Kasumi-1 (cell line): Measurements from ENCODE around the gene GGTLC3.
"Not testable (repeated sequence)": the region's sequence is repeated elsewhere in the genome, so short reads cannot be mapped to it uniquely, and the experiment has no call there.

Experiments used
- DNase-seq, 2 experiments: peaks; one replicate each; lab custom pipeline; 2025; lab: John Stamatoyannopoulos, UW

GGTLC3 gene

GRCh38 chr22:18518061-18518460 is at the start of gene GGTLC3:
Gene GGTLC3 (minus strand): TSS chr22:18518161. CDS start chr22:18517897, 264 bp downstream.
- DNase-seq: not testable (repeated sequence)

DNA sequence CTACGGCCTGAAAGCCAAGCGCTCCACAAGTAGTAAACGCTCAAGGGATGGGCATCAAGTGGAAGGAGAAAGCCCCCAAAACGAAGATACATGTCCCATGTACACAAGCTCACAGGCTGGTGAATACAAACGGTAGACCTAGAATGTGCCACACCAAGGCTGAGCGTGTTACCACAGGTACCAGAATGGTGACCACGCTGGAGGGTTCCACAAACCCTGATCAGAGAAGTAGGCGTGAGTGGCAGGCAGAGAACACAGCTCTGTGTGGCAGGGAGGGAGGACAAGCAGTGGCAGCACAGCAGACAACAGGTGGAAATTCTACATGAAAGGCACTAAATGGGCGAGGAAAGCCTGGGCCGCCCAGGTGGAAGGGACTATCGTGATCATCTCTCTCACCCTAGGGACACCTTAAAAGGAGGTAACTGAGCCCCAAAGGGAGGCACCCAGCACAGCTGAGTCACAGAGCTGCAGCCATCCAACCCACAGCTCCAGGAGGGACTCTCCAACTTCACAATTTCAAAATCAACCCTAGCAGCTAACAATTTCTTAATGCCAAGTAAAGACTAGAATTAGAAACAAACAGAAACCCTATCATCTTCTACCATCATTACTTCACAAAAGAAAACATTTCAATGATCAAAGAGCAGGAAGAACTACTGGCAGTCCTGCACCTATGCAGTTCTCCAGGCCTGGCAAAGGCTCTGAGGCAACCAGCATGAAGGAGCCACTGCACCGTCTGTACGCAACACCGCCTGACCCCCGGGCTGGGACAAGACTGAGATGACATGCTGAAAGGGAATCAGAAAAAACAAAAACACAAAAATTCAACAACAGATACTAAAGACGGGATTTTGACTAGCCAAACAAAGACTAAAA is 42.4 kb upstream of the GGTLC3 start:
- not testable (repeated sequence) for DNase-seq

GRCh38 chr22:18558939-18559338 is 41.0 kb upstream of the GGTLC3 start:
- not testable (repeated sequence) for DNase-seq

- not testable (repeated sequence) for DNase-seq
Observed at GRCh38 chr22:18558516-18558915, 40.6 kb upstream of the GGTLC3 start.

GRCh38 chr22:18554280-18555256 is 36.6 kb upstream of the GGTLC3 start:
- DNase-seq: not testable (repeated sequence)

DNA sequence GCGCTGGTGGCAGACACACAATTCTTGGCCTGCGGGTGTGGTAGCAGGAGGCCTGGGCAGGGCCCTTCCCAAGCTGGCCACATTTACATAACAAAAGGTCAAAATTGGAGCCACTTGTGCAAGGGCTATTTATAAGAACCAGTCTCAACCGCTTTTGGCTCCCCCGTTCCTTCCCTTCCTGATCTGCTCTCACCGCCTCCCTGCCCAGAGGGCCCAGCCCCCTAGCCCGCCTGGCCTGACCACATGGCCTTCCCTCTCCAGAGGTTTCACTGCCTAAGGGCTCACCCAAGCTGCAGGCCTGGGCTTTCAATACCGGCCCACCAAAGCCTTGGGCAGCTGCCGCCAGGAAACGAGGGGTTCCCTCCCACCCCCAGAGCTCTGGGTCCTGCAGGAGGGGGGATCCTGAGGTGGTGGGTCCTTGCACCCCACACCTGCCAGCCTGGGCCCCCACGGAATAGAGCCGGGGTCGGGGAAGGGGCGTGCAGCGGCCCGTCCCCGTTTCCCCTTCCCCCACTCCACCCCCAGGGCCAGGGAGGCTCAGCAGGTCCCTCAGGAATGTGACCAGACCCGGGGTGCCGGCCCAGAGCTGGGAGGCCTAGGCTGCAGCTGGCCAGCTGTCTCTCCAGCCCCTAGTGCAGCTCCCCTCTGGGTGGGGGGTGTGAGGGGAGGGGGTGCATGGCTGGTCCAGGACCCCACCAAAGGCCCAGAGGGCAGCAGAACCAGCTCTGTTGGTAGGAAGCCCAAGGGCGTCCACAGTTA is 35.1 kb upstream of the GGTLC3 start:
- DNase-seq: not testable (repeated sequence)

GRCh38 chr22:18551046-18551445 is 33.1 kb upstream of the GGTLC3 start:
- not testable (repeated sequence) for DNase-seq

DNA sequence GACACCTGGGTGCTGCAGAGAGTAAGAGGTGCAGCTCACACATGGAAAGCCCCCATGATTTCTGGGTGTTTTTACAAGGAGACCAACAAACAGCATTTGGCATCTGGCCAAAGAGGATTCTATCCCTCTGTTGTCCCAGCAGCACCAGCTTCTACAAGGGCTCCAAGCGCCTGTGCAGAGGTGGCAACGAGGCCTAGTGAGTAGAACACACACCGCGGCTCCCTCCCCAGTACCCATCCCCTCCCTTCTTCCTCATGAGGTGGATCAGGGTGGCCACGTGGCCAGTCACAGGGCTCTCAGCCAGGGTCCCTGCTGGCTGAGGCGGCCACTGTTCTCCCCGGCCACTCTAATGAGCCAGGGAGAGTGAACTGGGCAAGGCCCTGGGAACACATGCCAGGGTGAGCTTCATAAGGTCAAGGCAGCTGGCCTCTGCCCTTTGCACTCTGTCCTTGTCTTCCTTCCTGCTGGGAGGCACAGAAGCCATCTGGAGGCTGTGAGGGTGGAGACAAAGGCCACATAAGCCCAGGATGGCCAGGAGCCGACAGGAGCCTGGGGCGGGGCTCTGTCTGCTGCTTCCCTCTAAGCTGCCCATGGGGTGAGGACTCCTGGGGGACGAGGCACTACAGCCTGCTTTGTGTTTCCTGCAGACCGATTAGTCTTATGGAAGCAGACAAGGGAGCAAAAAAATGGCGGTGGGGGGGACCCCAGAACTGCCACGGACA is 31.7 kb upstream of the GGTLC3 start:
- DNase-seq: not testable (repeated sequence)

GRCh38 chr22:18544615-18545014 is 26.7 kb upstream of the GGTLC3 start:
- not testable (repeated sequence) for DNase-seq

- DNase-seq: not testable (repeated sequence)
Observed at GRCh38 chr22:18543400-18543799, 25.4 kb upstream of the GGTLC3 start.

DNA sequence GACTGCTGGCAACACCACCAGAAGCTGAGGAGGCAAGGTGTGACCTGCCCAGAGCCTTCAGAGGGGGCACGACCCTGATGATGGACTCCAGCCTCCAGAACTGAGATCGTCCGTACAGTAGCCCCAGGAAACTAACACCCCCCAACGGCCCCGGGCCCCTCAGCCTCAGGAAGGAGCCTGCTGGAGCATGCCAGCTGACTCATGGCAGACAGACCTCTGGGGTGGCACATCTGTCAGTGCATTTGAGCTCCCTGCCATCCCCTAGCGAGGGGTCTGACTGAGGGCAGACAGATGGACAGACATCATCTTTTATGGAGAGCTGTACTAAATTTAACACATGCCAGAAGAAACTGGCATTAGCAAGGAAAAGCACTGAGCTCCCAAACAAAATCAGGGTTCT is 22.0 kb upstream of the GGTLC3 start:
- not testable (repeated sequence) for DNase-seq

DNA sequence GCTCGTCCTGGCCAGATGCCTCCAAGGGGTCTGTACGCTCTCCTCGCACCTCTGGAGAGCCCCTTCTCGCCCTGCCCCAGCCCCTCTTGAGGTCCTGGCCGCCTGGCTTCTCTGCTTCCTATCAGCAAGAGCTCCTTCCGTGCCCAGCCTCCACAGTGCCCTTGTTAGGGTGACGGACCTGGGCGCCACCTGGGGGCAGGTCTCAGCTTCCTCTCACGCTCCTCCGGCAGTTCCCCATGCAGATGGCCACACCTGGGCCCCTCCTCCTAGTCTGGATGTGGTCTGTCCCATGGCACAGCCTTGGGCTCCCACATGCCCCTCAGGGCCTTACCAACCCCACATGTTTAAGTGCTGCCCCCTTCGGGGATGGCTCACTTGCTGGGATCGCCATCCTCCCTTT is 16.4 kb upstream of the GGTLC3 start:
- DNase-seq: not testable (repeated sequence)

GRCh38 chr22:18533633-18534032 is 15.7 kb upstream of the GGTLC3 start:
- not testable (repeated sequence) for DNase-seq

DNA sequence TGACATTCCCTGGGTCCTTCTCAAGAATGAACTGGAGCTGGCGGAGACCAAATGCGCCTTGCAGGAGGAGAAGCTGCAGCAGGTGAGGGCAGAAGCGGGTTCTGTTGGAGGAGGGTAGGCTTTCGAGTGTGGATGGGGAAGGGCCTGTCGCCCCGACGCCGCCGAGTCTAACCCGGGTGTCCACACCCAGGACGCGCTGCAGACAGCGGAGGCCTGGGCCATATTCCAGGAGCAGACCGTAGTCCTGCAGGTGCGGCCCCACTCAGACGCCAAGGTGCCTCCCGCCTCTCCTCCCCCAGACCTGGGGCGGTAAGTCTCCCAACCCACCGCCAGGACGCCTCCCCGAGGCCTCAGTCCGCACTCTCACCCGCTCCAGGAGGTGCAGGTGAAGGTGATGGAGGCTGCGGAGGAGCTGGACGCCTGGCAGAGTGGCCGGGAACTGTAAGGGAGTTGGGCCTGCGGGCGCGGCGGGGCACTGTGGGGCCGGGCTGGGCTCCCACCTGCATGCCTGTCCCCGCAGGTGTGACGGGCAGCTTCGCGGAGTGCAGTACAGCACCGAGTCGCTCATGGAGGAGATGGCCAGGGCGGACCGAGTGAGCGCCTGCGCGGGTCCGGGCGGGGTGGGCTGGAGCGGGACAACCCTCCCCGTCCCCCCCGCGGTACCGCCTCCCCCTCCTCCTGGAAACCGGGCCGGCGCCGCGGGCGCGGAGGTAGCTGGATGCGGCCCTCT is 11.6 kb upstream of the GGTLC3 start:
- DNase-seq: not testable (repeated sequence)

DNA sequence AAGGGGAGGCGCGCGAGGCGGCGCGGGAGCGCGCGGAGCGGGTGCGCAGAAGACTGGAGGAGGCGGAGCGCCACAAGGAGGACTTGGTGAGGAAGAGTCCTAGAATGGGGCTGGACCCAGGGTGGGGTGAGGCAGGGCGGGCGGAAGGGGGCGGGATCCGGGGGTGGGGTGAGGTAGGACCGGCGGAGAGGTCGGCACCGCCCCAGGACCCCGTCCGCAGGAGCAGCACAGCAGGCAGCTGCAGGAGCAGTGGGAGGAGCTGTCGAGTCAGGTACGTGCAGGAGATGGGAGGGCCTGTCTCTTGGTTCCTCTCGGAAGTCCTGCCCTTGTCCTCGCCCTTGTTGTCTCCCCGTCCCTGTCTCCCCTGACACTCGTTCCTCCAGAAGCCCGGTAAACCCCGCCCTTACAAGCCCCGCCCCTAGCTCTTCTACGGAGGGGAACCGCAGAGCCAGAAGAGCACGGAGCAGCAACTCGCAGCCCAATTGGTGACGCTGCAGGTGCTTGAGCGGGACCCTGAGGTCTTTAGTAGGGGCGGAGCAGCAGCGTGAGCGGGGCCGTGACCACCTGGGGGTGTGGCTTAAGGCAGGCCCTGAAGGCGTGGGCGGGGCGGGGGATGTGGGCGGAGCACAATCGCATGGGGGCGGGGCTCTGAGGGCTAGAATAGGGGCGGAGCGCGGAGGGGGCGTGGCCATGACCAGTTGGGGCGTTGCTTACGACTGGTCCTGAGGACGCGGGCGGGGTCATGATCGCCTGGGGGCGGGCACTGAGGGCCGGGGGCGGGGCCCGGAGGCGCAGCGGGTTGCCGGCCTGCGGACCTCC is 10.8 kb upstream of the GGTLC3 start:
- not testable (repeated sequence) for DNase-seq

DNA sequence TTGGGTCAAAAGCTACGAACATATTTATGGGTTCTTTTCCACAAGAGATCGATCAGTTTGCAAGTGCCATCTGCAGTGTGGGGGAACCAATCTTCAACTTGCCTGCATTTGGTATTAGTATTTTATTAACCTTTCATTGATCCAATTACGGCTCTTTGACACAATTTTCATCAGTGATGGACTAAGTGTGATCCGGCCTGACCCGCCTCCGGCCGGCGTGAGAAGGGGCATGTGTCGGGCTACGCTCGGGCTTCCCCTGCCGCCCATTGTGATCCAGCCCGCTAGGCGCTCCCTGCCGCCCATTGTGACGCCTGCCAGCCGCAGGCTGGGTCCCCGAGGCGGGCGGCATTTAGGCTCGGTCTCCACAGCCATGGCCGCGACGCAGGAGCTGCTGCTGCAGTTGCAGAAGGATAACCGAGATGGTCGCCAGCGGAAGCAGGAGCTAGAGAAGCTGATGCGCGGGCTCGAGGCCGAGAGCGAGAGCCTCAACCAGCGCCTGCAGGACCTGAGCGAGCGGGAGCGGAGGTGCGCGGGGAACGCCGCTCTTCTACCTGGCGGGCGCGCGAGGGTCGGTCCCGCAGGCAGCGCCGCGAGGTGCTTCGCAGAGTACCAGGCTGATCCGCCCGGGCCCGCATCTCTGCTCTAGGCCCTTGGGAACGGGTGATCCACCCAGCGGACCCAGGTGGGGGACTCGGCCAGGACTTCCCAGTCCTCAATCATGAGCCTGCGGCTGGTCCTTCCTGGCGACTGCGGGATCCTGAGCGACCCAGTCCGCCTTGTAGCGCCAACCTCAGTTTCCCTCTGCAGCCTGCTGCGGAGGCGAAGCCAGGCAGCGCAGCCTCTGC is 10.0 kb upstream of the GGTLC3 start, which contains the start of gene TMEM191B:
TMEM191B (plus strand) TSS at position 51 of the 845 bp plus-strand sequence; CDS start at position 230, 179 bp downstream.
- not testable (repeated sequence) for DNase-seq

GRCh38 chr22:18523328-18523727 is 5.4 kb upstream of the GGTLC3 start:
- DNase-seq: not testable (repeated sequence)

GRCh38 chr22:18522762-18523161 is 4.8 kb upstream of the GGTLC3 start:
- DNase-seq: not testable (repeated sequence)
